Spleen (tissue), 11 donors: ENCODE results near the gene GOLGA8B. TPM values are rescaled to one million over a fixed set of nuclear protein-coding genes. Genes with fewer than 3 reads are reported as not detected.

Source experiments
- DNase-seq: peaks from one replicate; pipeline ENCODE4 v3.0.0-alpha.2; 2020
- H3K27ac ChIP-seq, 8 donors: fragments of 200-600 bp; sonication (generic) in 7 of 8; 1 replicate in 4 of 8; 2 replicates in 4 of 8; pipeline versions ENCODE4 v1.5.0 to v1.8.0; 2016 to 2021; ENCODE audit warnings: inconsistent platforms in 4 of 8, mild to moderate bottlenecking in 4 of 8, moderate library complexity in 1 of 8
- H3K27me3 ChIP-seq, 7 donors: fragments of 200-600 bp; sonication (generic) in 6 of 7; replicated peaks in 1 of 7; 1 replicate in 4 of 7; 2 replicates in 3 of 7; pipeline versions ENCODE4 v1.5.0 to v1.8.0; 2016 to 2021; ENCODE audit warnings: inconsistent platforms in 3 of 7, mild to moderate bottlenecking in 1 of 7
- H3K36me3 ChIP-seq, 6 donors: fragments of 200-600 bp; sonication (generic) in 5 of 6; 1 replicate in 4 of 6; 2 replicates in 2 of 6; pipeline versions ENCODE4 v1.5.0 to v1.8.0; 2016 to 2021; ENCODE audit warnings: inconsistent platforms in 2 of 6
- H3K4me1 ChIP-seq, 6 donors: fragments of 200-600 bp; sonication (generic) in 5 of 6; 1 replicate in 3 of 6; 2 replicates in 3 of 6; pipeline versions ENCODE4 v1.5.0 to v1.8.0; 2016 to 2021; ENCODE audit warnings: inconsistent platforms in 3 of 6
- H3K4me3 ChIP-seq, 8 donors: fragments of 200-600 bp; sonication (generic) in 7 of 8; 1 replicate in 4 of 8; 2 replicates in 4 of 8; pipeline versions ENCODE4 v1.5.0 to v1.8.0; 2016 to 2021; ENCODE audit warnings: inconsistent platforms in 4 of 8, mild to moderate bottlenecking in 4 of 8, moderate library complexity in 2 of 8
- H3K9me3 ChIP-seq, 8 donors: fragments of 200-600 bp; sonication (generic) in 7 of 8; 1 replicate in 4 of 8; 2 replicates in 4 of 8; pipeline versions ENCODE4 v1.5.0 to v1.8.0; 2016 to 2021; ENCODE audit warnings: inconsistent platforms in 4 of 8
- POLR2A ChIP-seq, 3 donors: fragments of 450-650 bp; IDR thresholded peaks; one replicate each; pipeline ENCODE4 v1.5.1; 2017; ENCODE audit warnings: antibody characterized with exemption in 3 of 3, mild to moderate bottlenecking in 1 of 3
- POLR2AphosphoS5 ChIP-seq, 3 donors: sonication (generic); formaldehyde crosslinking; IDR thresholded peaks; one replicate each; pipeline ENCODE4 v1.5.1; 2017; ENCODE audit warnings: antibody characterized with exemption in 3 of 3
- WGBS, 5 donors: extraction: QIAGEN DNeasy Blood & Tissue Kit in 3 of 5; methylation state at CpG; one replicate each; pipeline versions ENCODE4 v1.1.5 to v1.1.7; 2013 to 2018; 5-methylcytosine and 5-hydroxymethylcytosine counted together
- intact Hi-C: fragments of 100-400 bp; cut with DNase I; formaldehyde crosslinking; loops from one replicate; pipeline ENCODE4 v1.15.0; 2023; ENCODE audit warnings: low total_unique reads
- polyA plus RNA-seq, 3 donors: library from polyadenylated mRNA; stranded (reverse); fragments of 200-250 nt; gene quantifications; one replicate each; pipeline ENCODE4 v1.2.1, GENCODE V29; 2013
- total RNA-seq, 7 donors: library from RNA; depleted of rRNA in 3 of 7; stranded (reverse); fragments of >200 nt in 3 of 7; fragmentation: NEBNext Ultra II Directional in 4 of 7; extraction: Animal tissue kit (Norgen Biotek cat#: 25700) in 4 of 7; gene quantifications; one replicate each; pipeline versions ENCODE4 v1.1.0 to v1.2.1, GENCODE V29; 2016 to 2021
- TF ChIP-seq, protein P1 (sequence below), 11 experiments: fragments of 200-600 bp in 7 of 11; fragments of 450-650 bp in 4 of 11; sonication (generic) in 4 of 11; IDR thresholded peaks in 8 of 11; conservative IDR thresholded peaks in 3 of 11; 1 replicate in 7 of 11; 2 replicates in 4 of 11; pipeline versions ENCODE4 v1.4.0 to v1.8.0; 2016 to 2021; ENCODE audit warnings: antibody characterized with exemption in 11 of 11, inconsistent platforms in 4 of 11, mild to moderate bottlenecking in 1 of 11
- donor health status: healthy with polysubstance abuse.
- donor health status: DM: no; HTN: no; CAD: no; lungs with moderate emphysema.
- donor health status: DM: no; HTN: no; CAD: no.
- donor health status: Bipolar disorder and iron deficiency.
- donor health status: healthy.
- donor health status: DM: no; HTN: no; CAD: no.
- donor health status: DM: yes; HTN: yes; CAD: no.

The GOLGA8B gene
- total and polyA plus RNA-seq, 10 donors, result 23.2 to 155 (median 110) TPM

DNA sequence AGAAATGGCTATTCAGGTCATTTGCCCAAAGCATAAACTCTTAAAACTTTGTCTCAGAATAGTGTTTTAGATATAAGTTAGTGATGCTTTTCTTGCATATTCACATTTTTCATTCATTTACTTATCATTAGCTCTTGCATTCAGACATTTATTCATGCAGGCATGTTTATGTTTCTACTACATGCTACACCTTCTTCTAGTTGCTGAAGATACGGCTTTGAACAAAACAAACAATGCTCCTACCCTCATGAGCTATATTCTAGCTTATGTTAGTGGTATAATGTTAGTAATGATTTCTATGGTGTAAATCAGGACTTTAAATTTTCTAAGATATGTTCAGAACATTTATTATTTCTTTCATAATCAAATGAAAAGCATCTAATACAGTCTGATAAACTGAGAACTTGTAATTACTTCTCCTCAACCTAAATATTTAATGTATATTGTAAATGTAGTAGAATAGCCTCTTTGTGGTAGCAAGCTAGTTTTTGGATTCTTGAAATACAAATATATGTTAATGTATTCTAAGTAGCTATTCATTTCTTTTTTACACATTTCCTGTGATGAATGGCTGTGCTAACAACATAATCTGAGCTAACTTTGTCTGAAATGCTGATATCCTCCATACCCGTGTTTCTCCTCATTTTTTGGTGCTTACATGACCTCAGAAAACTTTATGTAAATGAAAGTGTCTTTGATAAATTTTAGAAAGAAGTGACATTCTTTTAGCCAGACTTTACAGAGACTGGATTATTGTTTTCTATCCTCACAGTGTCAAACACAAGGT lies 15.5 kb upstream of the GOLGA8B start:
- no peak overlapping the region for H3K4me3 ChIP-seq
- H3K27ac ChIP-seq, result no peak overlapping the region
- intact Hi-C loops, result no loop called here
- no peaks in the 10 kb centered on the region for H3K36me3 ChIP-seq
- 84 to 91% (median 86%) methylated on average over 2 of the region's 2 CpGs for WGBS, 5 donors
- TF ChIP-seq POLR2AphosphoS5 (IDR thresholded peaks at IDR 0.05), result no peak
- TF ChIP-seq POLR2A (IDR thresholded peaks at IDR 0.05), result no peak
- TF ChIP-seq, protein P1, sequence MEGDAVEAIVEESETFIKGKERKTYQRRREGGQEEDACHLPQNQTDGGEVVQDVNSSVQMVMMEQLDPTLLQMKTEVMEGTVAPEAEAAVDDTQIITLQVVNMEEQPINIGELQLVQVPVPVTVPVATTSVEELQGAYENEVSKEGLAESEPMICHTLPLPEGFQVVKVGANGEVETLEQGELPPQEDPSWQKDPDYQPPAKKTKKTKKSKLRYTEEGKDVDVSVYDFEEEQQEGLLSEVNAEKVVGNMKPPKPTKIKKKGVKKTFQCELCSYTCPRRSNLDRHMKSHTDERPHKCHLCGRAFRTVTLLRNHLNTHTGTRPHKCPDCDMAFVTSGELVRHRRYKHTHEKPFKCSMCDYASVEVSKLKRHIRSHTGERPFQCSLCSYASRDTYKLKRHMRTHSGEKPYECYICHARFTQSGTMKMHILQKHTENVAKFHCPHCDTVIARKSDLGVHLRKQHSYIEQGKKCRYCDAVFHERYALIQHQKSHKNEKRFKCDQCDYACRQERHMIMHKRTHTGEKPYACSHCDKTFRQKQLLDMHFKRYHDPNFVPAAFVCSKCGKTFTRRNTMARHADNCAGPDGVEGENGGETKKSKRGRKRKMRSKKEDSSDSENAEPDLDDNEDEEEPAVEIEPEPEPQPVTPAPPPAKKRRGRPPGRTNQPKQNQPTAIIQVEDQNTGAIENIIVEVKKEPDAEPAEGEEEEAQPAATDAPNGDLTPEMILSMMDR (IDR thresholded peaks at IDR 0.05 in 8 of 11, conservative IDR thresholded peaks at IDR 0.05 in 3 of 11), result no peak
- H3K27me3 ChIP-seq, result peaks cover 0 to 4% (median 0%) of the 10 kb centered on the region in 7 donors
- no peak for DNase-seq
- no peaks in the 10 kb centered on the region for H3K4me1 ChIP-seq
- no peaks in the 10 kb centered on the region for H3K9me3 ChIP-seq

DNA sequence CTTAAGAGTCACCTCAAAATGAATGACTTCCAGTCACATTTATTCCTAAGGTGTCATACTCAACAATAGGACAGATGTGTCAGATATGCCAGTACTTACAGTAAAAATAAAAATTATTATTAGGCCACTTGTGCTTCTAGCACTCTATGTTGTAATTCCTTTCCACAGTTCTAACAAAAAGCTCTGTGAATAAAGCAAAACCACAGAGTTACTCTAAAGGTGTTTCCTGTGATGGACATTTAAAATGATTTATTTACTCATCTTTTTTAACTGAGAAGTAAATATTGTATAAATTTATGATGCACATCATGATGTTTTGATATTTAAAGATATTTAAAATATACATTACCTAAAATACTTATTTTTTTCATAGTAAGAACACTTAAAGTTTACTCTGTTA lies 13.9 kb upstream of the GOLGA8B start:
- intact Hi-C loops, result no loop called here
- no peak overlapping the region for H3K4me3 ChIP-seq
- no peak overlapping the region for H3K27ac ChIP-seq
- TF ChIP-seq, protein P1 (IDR thresholded peaks at IDR 0.05 in 8 of 11, conservative IDR thresholded peaks at IDR 0.05 in 3 of 11), result no peak
- TF ChIP-seq POLR2AphosphoS5 (IDR thresholded peaks at IDR 0.05), result no peak
- TF ChIP-seq POLR2A (IDR thresholded peaks at IDR 0.05), result no peak
- no peaks in the 10 kb centered on the region for H3K9me3 ChIP-seq
- peaks cover 0 to 4% (median 0%) of the 10 kb centered on the region in 7 donors for H3K27me3 ChIP-seq
- H3K4me1 ChIP-seq, result no peaks in the 10 kb centered on the region
- no peaks in the 10 kb centered on the region for H3K36me3 ChIP-seq
- no peak for DNase-seq

DNA sequence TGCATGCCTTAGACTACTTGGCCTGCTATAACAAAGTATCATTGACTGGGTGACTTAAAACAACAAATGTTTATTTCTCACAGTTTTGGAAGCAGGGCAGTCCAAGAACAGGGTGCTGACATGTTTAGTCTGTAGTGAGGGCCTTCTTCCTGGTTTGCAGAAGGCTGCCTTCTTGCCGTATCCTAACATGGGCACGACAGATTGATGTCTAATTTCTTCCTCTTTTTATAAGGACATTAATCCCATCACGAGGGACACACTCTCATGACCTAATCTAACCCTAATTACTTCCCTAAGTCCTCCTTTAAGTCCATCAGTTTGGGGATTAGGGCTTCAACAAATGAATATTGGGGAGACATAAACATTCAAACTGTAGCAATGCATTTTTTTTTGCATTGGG lies 10.9 kb upstream of the GOLGA8B start:
- H3K4me3 ChIP-seq, result no peak overlapping the region
- intact Hi-C loops, result no loop called here
- no peaks in the 10 kb centered on the region for H3K27me3 ChIP-seq
- H3K9me3 ChIP-seq, result no peaks in the 10 kb centered on the region
- 17 to 40% (median 32%) methylated on average over 3 of the region's 3 CpGs for WGBS, 5 donors
- H3K27ac ChIP-seq, result no peak overlapping the region
- DNase-seq, result no peak
- TF ChIP-seq POLR2A (IDR thresholded peaks at IDR 0.05) (no peak), POLR2AphosphoS5 (IDR thresholded peaks at IDR 0.05) (no peak)
- TF ChIP-seq, protein P1 (IDR thresholded peaks at IDR 0.05 in 8 of 11, conservative IDR thresholded peaks at IDR 0.05 in 3 of 11), result no peak
- H3K4me1 ChIP-seq, result no peaks in the 10 kb centered on the region
- no peaks in the 10 kb centered on the region for H3K36me3 ChIP-seq

DNA sequence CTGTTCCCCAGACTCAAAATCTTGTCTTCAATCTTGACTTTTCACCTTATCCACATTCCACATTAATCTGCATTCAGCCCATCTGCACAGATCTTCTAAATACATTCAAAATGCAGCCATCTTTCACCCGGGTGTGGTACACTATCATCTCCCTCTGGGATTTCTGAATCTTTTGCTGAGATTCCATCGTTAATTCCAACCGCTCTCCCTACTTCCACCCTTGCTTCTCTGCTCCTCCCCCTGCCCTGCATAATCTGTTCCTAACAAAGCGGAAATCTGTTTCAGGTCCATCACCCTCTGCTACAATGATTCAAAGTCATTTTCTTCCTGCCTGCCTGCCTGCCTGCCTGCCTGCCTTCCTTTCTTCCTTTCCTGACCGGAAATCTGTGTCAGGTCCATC lies 7.9 kb upstream of the GOLGA8B start:
- DNase-seq, result no peak
- WGBS, 5 donors, result 55 to 64% (median 61%) methylated on average over 5 of the region's 5 CpGs
- Histone ChIP-seq H3K27ac (no peak overlapping the region), H3K36me3 (no peaks in the 10 kb centered on the region), H3K27me3 (no peaks in the 10 kb centered on the region), H3K4me1 (peaks cover 0 to 10% (median 5%) of the 10 kb centered on the region in 6 donors), H3K4me3 (no peak overlapping the region), H3K9me3 (no peaks in the 10 kb centered on the region)
- TF ChIP-seq POLR2A (IDR thresholded peaks at IDR 0.05), result no peak
- TF ChIP-seq, protein P1 (IDR thresholded peaks at IDR 0.05 in 8 of 11, conservative IDR thresholded peaks at IDR 0.05 in 3 of 11), result no peak
- TF ChIP-seq POLR2AphosphoS5 (IDR thresholded peaks at IDR 0.05), result no peak
- intact Hi-C loops, result no loop called here
